HUDEP-2 (cell line): ENCODE measurements around the gene EMC8.
A peak's percentile ranks its signal among the peaks of the same experiment; 100 is the strongest.
"Not testable (repeated sequence)": the region's sequence is repeated elsewhere in the genome, so short reads cannot be mapped to it uniquely, and the experiment has no call there.

ENCODE experiments used
- DNase-seq, 76 experiments: peaks; one replicate each; lab custom pipeline; 2025; ENCODE audit not compliant: unreplicated experiment in 76 of 76; lab: John Stamatoyannopoulos, UW

Gene EMC8

DNA sequence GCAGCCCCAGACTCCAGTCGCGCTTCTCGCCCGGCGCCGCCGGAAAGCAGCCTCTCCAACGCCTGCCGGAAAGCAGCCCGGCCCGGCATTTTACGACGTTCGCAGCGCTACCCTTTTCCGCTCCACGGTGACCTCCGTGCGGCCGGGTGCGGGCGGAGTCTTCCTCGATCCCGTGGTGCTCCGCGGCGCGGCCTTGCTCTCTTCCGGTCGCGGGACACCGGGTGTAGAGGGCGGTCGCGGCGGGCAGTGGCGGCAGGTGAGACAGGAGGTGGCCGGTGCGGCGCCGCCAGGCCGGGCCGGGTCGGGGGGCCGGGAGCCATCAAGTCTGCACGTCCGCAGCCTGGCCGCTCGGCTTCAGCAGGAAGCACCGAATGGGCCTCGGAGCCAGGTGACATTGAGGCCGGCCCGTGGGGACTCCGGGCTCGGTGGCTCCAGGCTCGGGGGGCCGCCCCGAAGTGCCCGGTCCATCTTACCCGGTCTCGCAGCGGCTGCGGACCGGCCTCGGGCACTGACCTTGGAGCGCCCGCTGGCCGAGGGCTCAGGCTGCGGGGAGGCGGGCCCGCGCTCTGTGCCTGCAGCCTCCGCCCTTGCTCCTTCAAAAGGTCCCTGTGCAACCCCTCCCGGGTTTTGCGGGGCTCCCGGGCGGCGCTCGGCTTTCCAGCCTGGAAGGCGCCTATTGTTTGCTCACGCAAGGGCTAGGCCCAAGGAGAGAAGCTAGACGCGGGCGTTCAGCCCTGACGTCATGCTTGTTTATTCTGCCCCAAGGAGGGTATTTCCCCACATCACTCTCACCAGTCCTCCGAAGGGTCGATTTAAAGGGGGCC lies at the start of gene EMC8, which contains the start of gene COX4I1:
EMC8 (minus strand) TSS at position 48 of the 824 bp plus-strand sequence. CDS start 249 bp downstream, outside the sequence.
COX4I1 (plus strand) TSS at position 199 of the 824 bp plus-strand sequence. CDS start 1,511 bp downstream, outside the sequence.
- DNase-seq: peak in 75 of 76 experiments; percentile 13 to 93 (median 83)

DNA sequence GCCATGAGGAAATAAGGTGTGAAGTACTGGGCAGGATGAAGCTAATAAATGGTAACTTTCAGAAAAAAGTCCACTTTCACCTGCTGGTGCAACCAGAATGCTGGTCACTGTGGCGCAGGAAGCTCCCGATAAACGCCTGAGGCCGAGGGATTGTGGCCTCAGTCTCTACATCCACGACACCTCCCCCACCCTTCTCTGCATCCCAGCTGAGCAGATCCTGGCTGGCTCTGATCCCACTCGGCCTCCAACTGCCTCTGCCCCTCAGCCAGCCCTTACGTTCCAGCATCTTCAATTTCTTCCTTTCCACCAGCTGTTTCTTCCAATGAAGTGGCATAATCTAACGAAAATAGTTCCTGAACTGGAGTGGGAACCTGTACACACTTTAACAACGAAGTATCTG lies 49.6 kb upstream of the EMC8 start:
- no peak for DNase-seq

GRCh38 chr16:85847681-85848601 lies 48.6 kb upstream of the EMC8 start:
- no peak for DNase-seq

DNA sequence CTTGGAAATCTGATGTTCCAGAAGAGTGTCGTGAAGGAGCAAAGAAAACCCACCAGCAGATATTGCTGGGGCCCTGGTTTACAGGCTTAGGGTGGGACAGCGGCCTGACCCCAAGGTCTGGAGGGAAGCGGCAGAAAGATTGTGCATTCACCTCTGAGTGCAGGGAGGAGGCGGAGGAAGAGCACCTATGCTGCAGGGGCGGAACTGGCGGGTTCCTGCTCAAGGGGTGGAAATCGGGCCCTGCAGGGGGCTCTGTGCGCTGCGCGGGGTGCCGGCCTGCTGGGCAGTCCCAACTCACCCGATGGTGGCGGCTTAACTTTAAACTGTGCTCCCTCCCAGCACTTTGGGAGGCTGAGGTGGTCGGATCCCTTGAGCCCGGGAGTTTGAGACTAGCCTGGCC lies 47.7 kb upstream of the EMC8 start:
- DNase-seq: no peak

GRCh38 chr16:85846461-85846860 lies 47.1 kb upstream of the EMC8 start:
- DNase-seq: no peak

DNA sequence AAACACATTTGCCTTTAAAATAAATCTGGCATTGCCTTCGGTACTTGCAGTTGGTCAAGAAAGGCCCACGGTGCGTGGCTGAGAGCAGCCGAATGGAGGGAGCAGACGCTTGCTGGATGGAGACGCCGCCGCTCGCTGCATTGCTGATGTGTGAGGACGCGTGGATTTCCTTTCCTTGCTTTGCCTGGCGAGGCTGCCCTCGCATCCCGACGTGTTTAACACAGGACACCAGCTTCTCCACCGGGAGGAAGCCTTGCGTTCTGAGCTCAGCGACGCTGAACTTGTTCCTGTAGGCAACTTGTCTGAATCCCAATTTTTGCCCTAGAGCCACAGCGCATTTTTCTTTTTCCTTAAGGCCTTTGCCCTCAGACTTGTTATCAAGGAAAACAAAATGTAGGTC lies 45.9 kb upstream of the EMC8 start:
- no peak for DNase-seq

GRCh38 chr16:85844786-85845185 lies 45.4 kb upstream of the EMC8 start:
- no peak for DNase-seq

- no peak for DNase-seq
Observed at GRCh38 chr16:85844169-85844481, 44.8 kb upstream of the EMC8 start.

DNA sequence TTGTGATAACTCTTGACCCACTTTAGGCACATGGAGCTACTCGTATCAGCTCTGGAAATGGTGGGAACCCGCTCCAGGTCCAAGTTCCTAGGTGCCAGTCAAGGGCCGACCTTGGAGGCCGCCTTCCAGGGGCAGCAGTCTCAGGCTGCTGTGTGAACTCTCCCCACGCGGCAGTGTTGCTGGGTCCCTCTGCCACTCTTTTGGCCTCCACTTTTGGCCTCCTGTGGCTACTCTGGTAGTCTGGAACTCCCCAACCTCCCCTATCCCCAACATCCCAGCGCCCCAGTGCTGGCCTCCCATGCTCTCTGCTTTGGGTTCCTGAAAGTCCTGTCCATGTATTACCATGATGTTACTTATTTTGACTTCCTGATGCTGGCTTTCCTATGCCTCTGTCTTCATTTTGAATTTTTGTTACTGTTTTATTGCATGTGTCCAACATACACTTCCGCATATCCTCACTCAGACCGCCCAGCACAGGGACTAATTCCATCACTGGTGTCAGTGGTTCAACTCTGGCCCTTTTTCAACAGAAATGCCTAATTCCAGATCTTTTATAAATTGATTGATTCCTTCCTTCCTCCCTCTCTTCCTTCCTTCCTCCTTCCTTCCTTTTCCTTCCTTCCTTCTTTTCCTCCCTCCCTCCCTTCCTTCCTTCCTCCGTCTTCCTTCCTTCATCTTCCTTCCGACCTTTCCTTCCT lies 44.3 kb upstream of the EMC8 start:
- no peak for DNase-seq

DNA sequence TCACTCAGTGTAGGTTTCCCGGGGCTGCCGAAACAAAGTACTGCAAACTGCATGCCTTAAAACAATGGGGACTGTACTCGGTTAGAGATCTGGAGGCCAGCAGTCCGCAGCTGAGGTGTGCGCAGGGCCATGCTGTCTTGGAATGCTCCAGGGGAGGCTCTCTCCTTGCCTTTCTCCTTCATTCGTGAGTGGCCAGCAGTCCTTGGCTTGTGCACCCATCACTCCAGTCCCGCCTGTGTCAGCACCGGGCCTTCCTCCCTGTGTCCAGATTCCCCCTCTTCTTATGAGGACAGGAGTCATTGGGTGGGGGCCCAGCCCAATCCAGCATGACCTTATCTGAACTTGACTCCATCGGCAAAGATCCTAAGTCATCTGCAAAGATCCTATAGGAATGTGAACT lies 43.5 kb upstream of the EMC8 start:
- no peak for DNase-seq

- no peak for DNase-seq
Observed at GRCh38 chr16:85842435-85842834, 43.1 kb upstream of the EMC8 start.

DNA sequence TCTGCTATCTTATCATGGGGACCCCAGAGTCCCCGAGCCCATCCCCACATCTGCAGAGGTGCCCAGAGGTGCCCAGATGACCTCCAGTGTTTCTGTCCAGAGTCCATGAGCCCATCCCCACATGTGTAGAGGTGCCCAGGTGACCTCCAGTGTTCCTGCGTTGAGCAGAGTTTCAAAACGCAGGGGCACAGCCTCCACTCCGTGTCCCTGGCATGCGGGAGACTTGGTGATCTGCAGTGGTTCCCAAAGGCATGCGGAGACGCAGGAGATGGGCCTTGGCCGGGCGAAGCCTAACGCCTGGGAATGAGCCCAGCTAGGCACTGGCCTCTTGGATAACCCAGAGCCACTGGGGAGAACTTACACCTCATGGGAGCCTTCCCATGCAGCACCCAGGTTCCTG lies 41.5 kb upstream of the EMC8 start:
- no peak for DNase-seq

DNA sequence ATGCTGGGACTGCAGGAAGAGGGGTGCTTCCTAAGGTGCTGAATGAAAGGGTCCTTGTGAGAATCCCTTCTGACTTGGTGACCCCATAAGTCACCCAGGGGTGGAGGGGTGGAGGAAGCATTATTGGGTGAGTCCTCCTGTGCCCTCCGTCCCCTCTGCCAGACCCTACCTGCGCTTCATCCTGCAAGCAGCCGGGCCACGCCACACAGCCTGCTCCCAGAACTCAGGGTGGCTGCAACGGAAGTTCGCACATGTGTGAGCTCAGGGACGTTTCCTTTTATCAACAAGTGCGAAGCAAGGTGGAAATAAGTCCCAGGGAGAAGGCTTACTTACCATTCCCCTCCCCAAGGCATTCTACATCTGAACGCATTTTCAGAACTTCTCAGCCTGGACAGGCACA lies 41.1 kb upstream of the EMC8 start:
- no peak for DNase-seq

DNA sequence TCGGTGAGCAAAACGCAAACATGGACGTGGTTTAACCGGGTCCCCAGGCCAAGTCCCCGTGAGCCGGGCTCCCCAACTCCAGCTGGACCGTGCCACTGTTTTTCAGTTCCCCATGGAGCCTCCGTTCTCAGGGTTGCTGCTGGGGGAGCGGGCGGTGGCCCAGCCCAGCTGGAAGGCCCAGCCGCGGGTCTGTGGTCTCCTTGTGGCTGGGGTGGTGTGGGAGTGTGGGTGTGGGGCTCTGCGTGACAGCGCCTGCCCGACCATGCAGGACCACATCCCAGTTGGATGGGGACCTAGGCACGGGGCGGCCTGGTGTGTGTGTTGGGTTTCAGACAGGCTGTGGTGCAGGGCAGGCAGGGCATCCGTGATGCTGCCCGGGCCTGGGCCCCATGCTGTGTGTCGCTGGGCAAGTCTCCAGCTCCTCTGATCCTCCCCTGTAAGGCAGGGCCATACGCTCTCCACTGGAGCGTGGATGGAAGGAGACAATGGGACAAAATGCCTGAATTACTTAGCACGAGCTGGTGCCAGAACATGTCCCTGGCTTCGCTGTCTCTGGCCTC lies 40.4 kb upstream of the EMC8 start:
- no peak for DNase-seq

DNA sequence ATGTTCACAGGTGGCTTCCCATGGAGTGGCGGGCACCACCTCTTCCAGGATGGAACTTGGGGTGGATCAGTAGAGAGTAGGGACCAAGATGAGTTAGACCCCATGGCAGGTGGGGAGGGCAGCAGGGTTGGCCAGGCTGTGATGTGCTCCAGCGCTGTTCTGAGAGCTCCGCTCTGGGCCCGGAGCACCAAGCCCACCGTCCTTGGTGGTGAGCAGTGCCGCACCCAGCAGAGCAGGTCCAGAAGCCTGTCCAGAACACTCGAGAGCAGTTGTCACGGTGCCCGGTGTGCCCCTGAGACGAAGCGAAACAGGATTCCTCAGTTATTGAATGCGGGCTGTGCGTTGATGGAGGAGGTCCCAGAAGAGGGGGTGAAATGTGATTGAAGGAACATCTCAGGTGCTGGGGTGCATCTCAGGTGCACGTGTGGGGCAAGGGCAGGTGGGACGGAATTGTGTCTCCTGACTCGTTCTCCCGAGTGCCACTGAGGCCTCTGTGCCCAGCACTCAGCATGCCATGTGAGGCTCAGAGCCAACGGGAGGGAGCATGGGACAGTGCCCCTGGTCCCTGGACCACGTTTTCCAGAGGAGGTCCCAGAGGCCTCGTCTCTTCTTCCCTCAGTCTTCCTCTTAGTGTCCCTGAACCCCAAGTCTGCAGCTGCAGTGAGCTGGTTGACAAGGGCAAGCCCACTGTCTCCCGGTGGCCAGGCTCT lies 39.7 kb upstream of the EMC8 start:
- no peak for DNase-seq

DNA sequence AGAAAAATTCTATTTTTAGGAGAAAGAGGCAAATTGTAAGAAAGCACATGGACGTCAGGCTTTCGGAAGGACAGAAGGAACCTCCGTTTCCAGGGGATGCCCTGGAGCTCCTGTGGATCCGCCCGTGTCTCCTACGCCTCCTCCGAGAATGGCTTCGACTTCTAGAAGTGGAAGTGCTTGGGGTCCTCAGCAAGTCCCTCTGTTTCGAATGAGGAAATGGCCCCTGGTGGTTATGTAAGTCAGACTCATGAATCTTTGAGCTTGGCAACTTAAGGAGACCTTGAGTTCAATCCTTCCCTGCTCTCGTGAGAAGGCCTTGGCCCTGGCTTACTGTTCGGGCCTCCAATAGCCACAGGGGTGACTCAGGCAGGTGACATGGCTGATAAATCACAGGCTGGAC lies 39.0 kb upstream of the EMC8 start:
- DNase-seq: no peak

DNA sequence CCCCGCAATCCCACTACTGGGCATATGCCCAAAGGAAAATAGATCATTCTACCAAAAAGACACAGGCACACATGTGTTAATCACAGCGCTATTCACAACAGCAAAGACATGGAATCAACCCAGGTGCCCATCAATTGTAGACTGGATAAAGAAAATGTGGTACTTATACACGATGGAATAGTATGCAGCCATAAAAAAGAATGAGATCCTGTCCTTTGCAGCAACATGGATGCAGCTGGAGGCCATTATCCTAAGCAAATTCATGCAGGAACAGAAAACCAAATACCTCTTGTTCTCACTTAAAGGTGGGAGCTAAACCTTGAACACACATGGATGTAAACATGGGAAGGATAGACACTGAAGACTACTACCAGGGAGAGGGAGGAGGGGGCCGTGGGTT lies 38.3 kb upstream of the EMC8 start:
- DNase-seq: not testable (repeated sequence)

DNA sequence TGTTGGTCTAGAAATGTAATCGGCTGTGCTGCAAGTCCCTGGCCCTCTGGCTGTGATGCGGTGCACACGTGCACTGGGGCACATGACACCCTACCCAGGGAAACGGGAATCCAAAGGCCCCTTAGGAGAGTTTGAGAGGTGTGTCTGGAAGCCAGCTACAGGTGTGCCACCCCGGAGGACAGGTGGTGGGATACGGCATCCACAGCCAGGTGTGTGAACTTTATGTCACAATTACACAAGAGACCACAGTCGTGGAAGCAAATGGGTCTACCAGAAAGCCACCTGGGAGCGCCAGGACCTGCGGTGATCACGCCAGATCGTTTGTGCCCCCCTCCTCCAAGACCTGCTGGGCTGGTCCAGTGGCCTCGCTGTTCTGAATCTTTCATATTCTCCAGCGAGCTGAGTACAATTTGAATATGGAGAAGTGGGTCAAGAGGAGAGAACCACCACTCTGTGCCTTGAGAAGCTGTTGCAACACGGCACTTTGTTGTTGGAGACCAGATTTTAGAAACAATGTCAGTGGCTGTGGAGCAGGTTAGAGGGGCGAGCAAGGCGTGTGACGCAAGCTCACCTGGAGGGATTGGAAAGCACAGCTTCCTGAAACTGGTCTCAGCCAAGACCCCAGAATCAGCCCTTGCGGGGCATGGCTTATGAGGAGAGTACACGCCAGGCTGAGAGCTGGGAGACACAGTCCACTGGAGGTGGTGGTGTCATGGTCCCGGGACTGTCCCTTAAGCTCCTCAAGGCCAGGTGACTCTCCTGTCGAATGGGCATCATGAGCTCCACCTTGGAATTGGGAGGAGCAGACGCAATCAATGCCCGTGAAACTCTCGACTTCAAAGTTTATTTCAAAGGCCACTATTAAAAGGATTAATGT lies 37.6 kb upstream of the EMC8 start:
- no peak for DNase-seq
